Hematopoietic multipotent progenitor cell treated with erythropoietin and hydrocortisone succinate and interleukin-3 and kit ligand, for 17 days (in vitro differentiated cells): ENCODE measurements around the gene PTPRK.

ENCODE experiments used
- DNase-seq: peaks from one replicate; pipeline ENCODE4 v3.0.0-alpha.2; 2015; ENCODE audit warnings: low spot score

The PTPRK gene

GRCh38 chr6:128244751-128245405, 275.5 kb downstream of the PTPRK start:
- no peak for DNase-seq

- DNase-seq: no peak
These were observed 277.5 kb downstream of the PTPRK start for GRCh38 chr6:128242765-128243403.

DNA sequence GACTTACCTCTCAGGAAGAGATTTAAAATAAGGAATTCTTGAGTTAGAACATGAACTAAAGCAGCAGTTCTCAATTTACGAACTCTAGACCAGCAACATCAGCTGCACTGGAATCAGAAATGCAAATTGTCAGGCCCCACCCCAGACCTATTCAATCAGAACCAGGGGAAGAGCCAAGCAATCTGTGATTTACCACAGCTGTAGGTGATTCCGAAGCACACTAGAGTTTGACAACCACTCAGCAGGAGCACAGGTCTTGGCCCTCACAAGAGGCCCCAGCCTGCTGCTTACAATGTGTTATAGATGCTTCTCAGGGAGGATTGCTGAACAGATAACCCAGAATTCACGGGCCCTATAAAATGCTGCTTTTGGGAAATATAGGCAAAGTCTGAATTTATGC, 279.2 kb downstream of the PTPRK start:
- no peak for DNase-seq

- no peak for DNase-seq
These were observed 280.4 kb downstream of the PTPRK start for GRCh38 chr6:128240024-128240428.

- no peak for DNase-seq
These were observed 281.3 kb downstream of the PTPRK start for GRCh38 chr6:128239146-128239545.

- no peak for DNase-seq
These were observed 282.2 kb downstream of the PTPRK start for GRCh38 chr6:128238225-128238624.

- DNase-seq: no peak
These were observed 284.8 kb downstream of the PTPRK start for GRCh38 chr6:128235556-128235955.

DNA sequence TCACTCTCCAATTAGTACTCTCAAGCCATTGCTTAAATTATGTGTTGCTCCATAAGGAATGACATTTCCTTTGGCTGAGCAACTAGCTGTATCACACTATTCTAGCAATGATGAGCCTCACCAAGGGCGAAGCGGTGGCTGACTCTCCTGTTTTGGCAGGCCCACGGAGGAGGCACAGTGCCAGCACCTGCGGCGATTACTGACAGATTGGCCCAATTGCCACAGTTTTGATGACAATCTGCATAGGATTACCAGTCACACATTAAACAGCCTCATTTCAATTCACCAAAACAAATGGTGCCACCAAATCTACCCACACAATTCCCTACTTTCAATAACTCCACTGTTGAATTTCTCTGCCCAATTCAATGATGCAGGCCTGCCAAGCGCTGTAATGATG, 286.9 kb downstream of the PTPRK start:
- DNase-seq: no peak

DNA sequence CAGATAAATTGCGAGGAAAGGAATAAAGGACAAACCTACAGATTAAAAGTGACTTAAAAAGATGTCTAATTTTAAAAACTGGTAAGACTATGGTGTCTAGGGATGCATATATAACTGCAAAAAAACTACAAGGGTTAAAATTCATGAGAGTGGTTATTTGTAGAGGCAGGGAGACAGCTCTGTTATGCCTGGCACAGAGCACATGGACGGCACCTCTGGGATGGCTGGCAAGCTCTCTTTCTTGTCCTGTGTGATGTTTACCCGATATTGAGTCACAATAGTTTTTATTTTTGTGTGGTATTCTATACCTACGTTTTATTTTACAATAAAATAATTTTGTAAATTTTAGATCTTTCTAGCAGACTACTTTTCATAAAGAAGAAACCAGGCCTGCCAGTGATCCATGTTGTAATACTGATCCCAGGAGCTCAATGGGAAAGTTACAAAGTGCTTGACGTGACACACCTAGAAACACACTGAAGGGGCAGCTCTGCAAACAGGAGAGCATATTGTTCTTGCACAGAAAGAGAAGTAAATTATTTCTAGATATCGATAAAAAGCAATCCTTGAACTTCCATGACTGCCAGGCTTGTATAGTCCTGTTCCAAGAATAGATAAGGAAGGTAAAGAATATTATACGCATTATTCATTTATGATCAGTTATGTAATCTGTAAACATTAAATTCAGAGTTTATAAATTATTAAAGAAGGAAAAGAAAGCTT, 290.0 kb downstream of the PTPRK start:
- no peak for DNase-seq

GRCh38 chr6:128225612-128226011, 294.8 kb downstream of the PTPRK start:
- no peak for DNase-seq

DNA sequence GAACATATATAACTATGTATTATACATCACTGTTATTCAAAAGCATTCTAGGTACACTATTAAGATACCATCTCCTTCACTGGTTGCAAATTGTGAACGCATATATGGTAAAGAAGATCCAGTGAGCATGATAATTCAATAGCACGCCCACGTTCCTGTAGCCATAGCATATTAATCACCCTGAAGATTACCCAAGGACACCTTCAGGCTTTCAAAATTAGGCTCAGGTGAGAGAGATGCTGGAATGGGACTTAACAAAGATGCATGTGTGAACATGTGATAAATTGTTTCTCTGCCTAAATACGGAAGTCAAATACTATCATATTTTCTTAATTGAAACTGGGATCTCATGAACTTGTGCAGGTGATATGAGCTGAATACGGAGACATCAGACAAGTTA, 303.5 kb downstream of the PTPRK start:
- DNase-seq: no peak

DNA sequence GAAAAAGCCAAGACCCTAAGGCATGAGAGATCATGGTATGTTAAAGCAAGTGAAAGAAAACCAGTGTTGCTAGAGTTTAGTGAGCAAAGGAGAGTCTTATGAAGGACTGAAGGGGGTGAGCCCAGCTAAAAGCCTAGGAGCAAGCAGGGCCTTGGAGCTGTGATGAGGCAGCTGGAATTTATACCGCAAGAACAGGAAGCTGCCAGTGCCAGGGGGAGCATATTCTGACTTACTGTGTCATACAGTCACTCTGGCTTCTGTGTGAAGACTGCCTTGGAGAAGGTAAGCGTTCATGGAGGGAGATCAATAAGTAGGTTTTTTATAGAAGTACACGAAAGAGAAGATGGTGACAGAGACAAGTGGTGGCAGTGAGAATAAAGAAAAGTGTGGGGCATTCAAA, 310.6 kb downstream of the PTPRK start:
- DNase-seq: no peak

DNA sequence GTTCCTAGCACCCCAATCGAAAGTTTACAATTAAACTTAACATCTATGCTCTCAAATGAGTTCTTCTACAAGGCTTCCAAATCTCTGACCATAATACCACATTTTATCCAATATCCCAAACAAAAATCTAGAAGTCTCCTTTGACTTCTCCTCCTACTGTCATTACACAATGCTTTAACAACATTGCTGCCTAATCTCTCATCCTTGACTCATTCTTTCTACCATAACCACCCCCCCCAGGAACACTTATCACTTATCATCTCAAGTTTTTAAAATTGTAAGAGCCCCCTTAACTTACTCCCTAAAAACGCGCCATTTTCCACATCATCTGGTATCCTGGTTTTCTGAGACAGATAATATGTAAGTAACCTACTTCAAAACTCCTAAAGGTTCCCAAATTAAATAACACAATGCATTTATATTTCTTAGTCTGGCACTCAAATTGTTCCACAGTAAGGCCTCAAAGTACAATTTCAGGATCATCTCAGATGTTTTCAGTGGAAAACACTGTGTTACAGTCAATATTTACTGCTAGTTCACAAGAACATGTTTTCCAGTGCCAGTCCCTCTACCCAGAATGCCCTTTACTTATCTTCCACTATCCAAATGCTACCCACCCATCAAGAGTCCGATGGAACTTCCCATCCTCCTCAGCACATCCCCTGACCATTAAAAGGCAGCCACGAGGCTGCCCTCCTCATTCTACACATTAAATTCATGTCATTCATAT, 311.4 kb downstream of the PTPRK start:
- no peak for DNase-seq

GRCh38 chr6:128208078-128208477, 312.3 kb downstream of the PTPRK start:
- no peak for DNase-seq

GRCh38 chr6:128206610-128207426, 313.6 kb downstream of the PTPRK start:
- no peak for DNase-seq

GRCh38 chr6:128204616-128205015, 315.8 kb downstream of the PTPRK start:
- DNase-seq: no peak

DNA sequence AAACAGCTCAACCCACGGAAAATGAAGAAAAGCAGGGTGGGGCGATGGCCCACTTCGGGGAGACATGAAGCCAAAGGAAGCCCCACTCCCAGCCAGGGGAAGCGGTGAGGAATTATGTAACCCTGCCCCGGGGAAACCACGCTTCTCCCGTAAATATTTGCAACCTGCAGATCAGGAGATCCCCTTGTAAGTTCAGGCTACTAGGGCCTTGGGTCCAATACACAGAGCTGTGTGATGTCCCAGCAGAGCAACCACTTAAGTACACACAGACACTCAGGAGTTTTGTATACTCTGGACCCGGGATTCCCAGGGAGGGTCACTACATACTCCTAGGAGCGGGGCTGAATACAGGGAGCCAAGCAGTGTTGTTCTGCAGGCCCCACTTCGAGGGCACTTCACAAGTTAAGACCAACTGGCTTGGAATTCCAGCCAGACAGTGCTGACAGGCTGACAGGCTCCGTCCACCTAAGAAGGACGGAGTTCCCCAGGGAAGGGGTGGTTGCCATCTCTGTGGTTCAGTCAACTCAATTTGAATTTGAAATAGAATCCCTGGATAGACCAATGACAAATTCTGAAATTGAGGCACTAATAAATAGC, 318.1 kb downstream of the PTPRK start:
- no peak for DNase-seq

- DNase-seq: no peak
These were observed 319.6 kb downstream of the PTPRK start for GRCh38 chr6:128200789-128201188.

- DNase-seq: no peak
These were observed 320.9 kb downstream of the PTPRK start for GRCh38 chr6:128199461-128199860.

DNA sequence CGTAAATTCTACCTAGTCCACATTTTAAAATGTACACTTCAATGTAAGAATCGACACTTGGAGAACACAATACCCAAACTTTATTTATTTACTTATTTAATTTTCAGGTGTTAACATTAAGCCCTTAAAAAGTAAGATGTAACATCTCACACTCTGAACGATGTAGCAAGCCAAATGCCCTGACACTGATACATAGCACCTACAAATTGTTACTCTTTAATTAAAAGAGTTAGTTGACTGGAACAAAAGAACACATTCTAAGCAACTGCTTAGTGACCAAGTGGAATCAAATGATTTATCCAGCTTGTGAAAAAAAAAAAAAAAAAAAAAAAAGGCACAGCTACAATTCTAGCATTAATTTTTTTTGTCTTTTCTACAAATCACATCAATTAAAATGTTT, 327.4 kb downstream of the PTPRK start:
- DNase-seq: no peak

GRCh38 chr6:128188678-128189077, 331.7 kb downstream of the PTPRK start:
- no peak for DNase-seq
